Coronary artery (tissue), 2 donors: ENCODE results near the gene SFXN1.

Experiments used
- DNase-seq: peaks from one replicate; pipeline ENCODE4 v3.0.0-alpha.2; 2017; ENCODE audit warnings: low spot score
- H3K27ac ChIP-seq, 2 donors: fragments of 200-600 bp; sonication (generic); one replicate each; pipeline ENCODE4 v1.5.1; 2016 to 2019
- H3K4me3 ChIP-seq: fragments of 200-600 bp; sonication (generic); 2 replicates; pipeline ENCODE4 v1.5.1; 2016; ENCODE audit warnings: mild to moderate bottlenecking, moderate library complexity
- TF ChIP-seq, protein P1 (sequence below): fragments of 200-600 bp; sonication (generic); IDR thresholded peaks from one replicate; pipeline ENCODE4 v1.5.1; 2019; ENCODE audit warnings: antibody characterized with exemption

Gene SFXN1

DNA sequence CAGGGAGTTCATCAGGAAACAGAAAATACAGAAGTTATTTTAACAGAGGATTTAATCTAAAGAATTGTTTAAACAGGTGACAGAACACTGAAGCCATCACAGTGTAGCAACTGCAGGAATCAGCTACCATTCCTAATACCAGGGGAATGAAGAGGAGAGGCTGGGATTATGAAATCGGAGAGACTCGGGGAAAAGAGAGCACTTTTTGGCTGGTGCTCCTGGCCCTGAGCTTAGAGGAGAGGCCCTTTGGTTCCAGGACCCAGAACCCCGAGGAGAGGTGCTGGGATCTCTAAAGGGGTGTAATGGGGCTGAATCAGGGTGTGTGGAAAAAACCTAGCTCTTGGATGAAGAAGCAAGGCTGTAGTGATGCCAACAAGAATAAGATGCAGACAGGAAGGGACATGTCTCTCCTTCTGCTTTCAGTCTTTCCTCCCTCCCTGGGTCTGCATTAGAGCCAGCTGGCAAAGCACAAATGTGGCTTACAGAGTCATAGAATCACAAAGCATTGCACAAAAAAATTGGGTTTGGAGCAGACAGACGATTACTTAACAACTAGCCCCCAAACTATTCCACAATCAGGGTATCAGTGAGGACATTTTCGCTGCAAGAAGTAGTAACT is 11.6 kb upstream of the SFXN1 start:
- no peak for DNase-seq
- TF ChIP-seq, protein P1, sequence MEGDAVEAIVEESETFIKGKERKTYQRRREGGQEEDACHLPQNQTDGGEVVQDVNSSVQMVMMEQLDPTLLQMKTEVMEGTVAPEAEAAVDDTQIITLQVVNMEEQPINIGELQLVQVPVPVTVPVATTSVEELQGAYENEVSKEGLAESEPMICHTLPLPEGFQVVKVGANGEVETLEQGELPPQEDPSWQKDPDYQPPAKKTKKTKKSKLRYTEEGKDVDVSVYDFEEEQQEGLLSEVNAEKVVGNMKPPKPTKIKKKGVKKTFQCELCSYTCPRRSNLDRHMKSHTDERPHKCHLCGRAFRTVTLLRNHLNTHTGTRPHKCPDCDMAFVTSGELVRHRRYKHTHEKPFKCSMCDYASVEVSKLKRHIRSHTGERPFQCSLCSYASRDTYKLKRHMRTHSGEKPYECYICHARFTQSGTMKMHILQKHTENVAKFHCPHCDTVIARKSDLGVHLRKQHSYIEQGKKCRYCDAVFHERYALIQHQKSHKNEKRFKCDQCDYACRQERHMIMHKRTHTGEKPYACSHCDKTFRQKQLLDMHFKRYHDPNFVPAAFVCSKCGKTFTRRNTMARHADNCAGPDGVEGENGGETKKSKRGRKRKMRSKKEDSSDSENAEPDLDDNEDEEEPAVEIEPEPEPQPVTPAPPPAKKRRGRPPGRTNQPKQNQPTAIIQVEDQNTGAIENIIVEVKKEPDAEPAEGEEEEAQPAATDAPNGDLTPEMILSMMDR, result no peak
- Histone ChIP-seq H3K4me3 (no peak overlapping the region), H3K27ac (peak overlapping the region in 1 of 2 donors; percentile 32)

DNA sequence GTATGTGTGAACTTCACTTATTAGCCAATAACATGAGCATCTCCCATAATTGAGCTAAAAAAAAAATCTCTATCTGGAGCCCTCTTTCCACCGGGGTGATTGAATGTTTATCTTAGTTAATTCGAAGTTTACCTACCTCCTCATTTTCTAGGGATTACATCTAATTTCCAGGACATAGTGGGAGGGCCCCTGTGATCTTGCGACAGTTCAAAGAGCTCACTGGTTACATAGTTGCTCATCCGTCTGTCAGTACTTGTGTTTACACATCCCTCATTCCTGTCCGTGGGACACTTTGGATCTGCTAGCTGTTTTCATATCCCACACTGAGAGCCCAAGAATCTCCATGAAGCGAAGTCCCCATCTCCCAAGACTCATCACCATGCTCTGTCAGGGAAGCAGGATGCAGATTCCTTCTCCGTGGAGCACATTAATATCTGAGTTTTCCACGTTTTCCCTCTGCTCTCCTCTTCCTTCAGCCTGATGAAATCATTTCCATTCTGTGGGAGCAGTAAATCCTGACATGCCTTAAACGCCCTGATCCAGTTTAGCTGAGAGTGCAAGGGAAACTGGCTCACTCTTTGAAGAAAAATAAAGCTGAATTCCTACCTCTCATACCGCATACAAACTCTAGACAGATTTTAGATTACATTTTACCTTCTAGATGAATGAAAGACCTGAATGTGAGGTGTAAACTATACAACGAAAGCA is 10.2 kb upstream of the SFXN1 start:
- H3K4me3 ChIP-seq, result no peak overlapping the region
- TF ChIP-seq, protein P1, result no peak
- no peak overlapping the region for H3K27ac ChIP-seq
- DNase-seq, result no peak

DNA sequence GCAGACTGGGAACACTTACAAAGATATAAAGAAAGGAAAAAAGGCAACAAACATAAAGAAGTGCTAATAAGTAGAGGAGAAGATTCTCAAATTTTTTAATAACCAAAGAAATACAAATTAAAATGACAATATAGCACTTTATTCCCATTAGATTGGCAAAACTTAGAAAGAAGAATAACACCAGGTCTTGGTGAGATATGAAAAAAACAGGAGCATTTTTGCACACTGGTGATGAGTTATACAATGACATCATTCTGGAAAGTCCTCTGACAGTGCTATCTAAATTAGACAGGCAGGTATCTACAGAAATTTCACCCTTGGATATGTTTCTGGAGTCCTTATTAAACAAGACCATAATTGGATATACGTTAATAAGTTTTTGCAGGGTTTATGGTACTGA is 9.5 kb upstream of the SFXN1 start:
- no peak overlapping the region for H3K27ac ChIP-seq
- no peak for DNase-seq
- TF ChIP-seq, protein P1, result no peak
- H3K4me3 ChIP-seq, result no peak overlapping the region

DNA sequence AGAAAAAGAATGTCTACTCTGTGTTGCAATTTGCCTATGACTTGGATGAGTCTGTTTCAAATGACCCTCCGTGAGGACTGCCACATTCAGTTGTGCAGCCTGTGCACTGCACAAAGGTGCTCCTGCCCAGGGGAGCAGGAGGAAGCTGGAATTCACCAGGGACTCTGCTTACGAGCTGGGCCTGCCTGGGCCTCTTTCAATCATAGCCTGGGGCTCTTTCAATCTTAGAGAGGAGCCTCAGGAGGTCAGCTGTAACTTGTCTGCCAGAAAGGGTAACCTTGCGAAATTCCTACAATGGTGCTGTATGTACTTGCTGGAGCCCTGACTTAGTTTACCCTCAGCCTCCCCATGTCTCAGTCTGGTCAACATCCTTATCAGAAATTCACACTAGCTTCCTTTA is 8.4 kb upstream of the SFXN1 start:
- Histone ChIP-seq H3K4me3 (no peak overlapping the region), H3K27ac (no peak overlapping the region)
- TF ChIP-seq, protein P1, result no peak
- no peak for DNase-seq

DNA sequence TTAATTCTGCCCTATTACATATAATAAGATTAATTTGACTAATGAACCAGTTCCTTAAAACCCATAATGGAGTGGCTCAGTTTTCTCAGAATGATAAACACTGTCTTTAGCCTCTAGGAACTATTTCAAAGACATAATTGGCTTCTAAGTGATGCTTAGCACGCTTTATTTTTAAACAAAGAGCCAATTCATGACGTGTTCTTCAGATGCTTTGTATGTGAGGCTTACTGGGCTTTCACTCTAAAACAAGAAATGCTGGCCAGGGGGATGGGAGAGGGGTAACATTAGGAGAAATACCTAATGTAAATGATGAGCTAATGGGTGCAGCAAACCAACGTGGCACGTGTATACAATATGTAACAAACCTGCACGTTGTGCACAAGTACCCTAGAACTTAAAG is 7.6 kb upstream of the SFXN1 start:
- H3K27ac ChIP-seq, result no peak overlapping the region
- TF ChIP-seq, protein P1, result no peak
- no peak for DNase-seq
- no peak overlapping the region for H3K4me3 ChIP-seq

DNA sequence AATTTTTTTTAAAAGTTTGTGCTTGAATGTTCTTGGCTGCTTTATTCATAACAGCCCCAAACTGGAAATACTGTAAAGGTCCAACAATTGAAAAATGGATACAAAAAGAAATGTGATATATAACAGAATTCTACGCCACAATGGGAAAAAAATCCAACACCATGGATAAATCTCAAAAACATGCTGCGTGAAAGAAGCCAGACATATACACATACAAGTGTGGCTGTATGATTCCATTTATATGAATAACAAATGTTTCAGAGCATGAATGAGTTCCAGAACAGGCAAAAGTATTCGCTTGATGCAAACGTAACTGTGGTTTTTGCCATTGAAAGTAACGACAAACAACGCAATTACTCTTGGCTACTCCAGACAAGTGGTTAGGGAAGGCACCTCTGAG is 7.2 kb upstream of the SFXN1 start:
- TF ChIP-seq, protein P1, result no peak
- Histone ChIP-seq H3K4me3 (no peak overlapping the region), H3K27ac (no peak overlapping the region)
- no peak for DNase-seq

DNA sequence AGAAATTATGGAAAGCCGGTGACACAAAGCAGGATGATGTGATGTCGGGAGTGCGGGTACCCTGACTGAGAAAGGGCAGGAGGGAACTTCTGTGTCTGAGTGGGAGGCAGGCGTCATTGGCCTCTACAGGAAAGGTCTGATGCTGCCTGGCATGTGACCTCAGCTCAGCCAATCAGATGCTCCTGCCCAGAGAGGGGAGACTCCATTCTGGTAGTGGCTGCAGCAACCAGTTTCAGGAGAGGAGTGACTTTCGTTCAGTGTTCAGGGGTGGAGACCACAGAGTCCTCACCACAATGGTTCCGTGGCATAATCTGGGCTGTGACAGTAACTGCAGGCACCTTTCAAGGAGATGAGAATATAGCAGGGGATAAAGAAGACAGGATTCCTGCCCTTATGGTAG is 6.7 kb upstream of the SFXN1 start:
- no peak for DNase-seq
- no peak overlapping the region for H3K27ac ChIP-seq
- TF ChIP-seq, protein P1, result no peak
- H3K4me3 ChIP-seq, result no peak overlapping the region
